Measurements from ENCODE around the gene PXT1.

Gene PXT1

GRCh38 chr6:36350681-36351571 lies 91.7 kb downstream of the PXT1 start:
- no peak overlapping the region for H3K27ac ChIP-seq
- DNase-seq (ENCODE audit: low read depth, low spot score): no peak

- no peak overlapping the region for H3K27ac ChIP-seq
- no peak for DNase-seq (ENCODE audit: low read depth, low spot score)
Observed at GRCh38 chr6:36350082-36350481, 92.6 kb downstream of the PXT1 start.

- peak; percentile 74 for DNase-seq (ENCODE audit: low read depth, low spot score)
- no peak overlapping the region for H3K27ac ChIP-seq
Observed at GRCh38 chr6:36349240-36349639, 93.4 kb downstream of the PXT1 start.

GRCh38 chr6:36347621-36348020 lies 95.0 kb downstream of the PXT1 start:
- DNase-seq (ENCODE audit: low read depth, low spot score): no peak
- H3K27ac ChIP-seq: no peak overlapping the region

- DNase-seq (ENCODE audit: low read depth, low spot score): no peak
- no peak overlapping the region for H3K27ac ChIP-seq
Observed at GRCh38 chr6:36346486-36347273, 96.0 kb downstream of the PXT1 start.

- no peak overlapping the region for H3K27ac ChIP-seq
- DNase-seq (ENCODE audit: low read depth, low spot score): no peak
Observed at GRCh38 chr6:36345681-36346466, 96.8 kb downstream of the PXT1 start.

GRCh38 chr6:36343109-36343680 lies 99.5 kb downstream of the PXT1 start:
- no peak for DNase-seq (ENCODE audit: low read depth, low spot score)
- no peak overlapping the region for H3K27ac ChIP-seq

- no peak overlapping the region for H3K27ac ChIP-seq
Observed at GRCh38 chr6:36340618-36341454, 101.8 kb downstream of the PXT1 start.

More at GRCh38 chr6:36340618-36341454, 101.8 kb downstream of the PXT1 start:
- DNase-seq (ENCODE audit: low read depth, low spot score): no peak
